ES-I3 (cell line): ENCODE measurements around the gene TENM4.

Experiments
- H3K36me3 ChIP-seq: 2 replicates; pipeline ENCODE4 v1.6.1; 2013; ENCODE audit warnings: mild to moderate bottlenecking, low read length, control low read depth, moderate library complexity; ENCODE audit not compliant: insufficient read depth
- H3K4me1 ChIP-seq: 2 replicates; pipeline ENCODE4 v1.6.1; 2013; ENCODE audit warnings: mild to moderate bottlenecking, control low read depth, low read length; ENCODE audit not compliant: insufficient read depth
- H3K9ac ChIP-seq: 2 replicates; pipeline ENCODE4 v1.6.1; 2013; ENCODE audit warnings: low read depth, mild to moderate bottlenecking, low read length, moderate library complexity
- H3K9me3 ChIP-seq: 2 replicates; pipeline ENCODE4 v1.6.1; 2013; ENCODE audit warnings: mild to moderate bottlenecking, low read length, moderate library complexity; ENCODE audit not compliant: control insufficient read depth, insufficient read depth

Gene TENM4

GRCh38 chr11:78715639-78716311 lies 725.1 kb downstream of the TENM4 start:
- Histone ChIP-seq H3K9ac (no peak overlapping the region), H3K4me1 (peaks cover 6% of the 10 kb centered on the region; the same call in 1 of the 2 replicates), H3K36me3 (no peaks in the 10 kb centered on the region), H3K9me3 (no peaks in the 10 kb centered on the region)

- no peak overlapping the region for H3K9ac ChIP-seq
- no peaks in the 10 kb centered on the region for H3K36me3 ChIP-seq
- peaks cover 6% of the 10 kb centered on the region; the same call in 1 of the 2 replicates for H3K4me1 ChIP-seq
- H3K9me3 ChIP-seq: no peaks in the 10 kb centered on the region
Observed at GRCh38 chr11:78714539-78714938, 726.3 kb downstream of the TENM4 start.

- Histone ChIP-seq H3K4me1 (peaks cover 6% of the 10 kb centered on the region; the same call in 1 of the 2 replicates), H3K36me3 (no peaks in the 10 kb centered on the region), H3K9ac (no peak overlapping the region), H3K9me3 (no peaks in the 10 kb centered on the region)
Observed at GRCh38 chr11:78711735-78712134, 729.1 kb downstream of the TENM4 start.

GRCh38 chr11:78710417-78710816 lies 730.4 kb downstream of the TENM4 start:
- no peak overlapping the region for H3K9ac ChIP-seq
- no peaks in the 10 kb centered on the region for H3K9me3 ChIP-seq
- 0 out of 2 replicates have a peak, but pooled peaks cover 4% of the 10 kb centered on the region for H3K4me1 ChIP-seq
- no peaks in the 10 kb centered on the region for H3K36me3 ChIP-seq

- no peaks in the 10 kb centered on the region for H3K36me3 ChIP-seq
- no peaks in the 10 kb centered on the region for H3K4me1 ChIP-seq
- H3K9me3 ChIP-seq: no peaks in the 10 kb centered on the region
- H3K9ac ChIP-seq: no peak overlapping the region
Observed at GRCh38 chr11:78708388-78708787, 732.4 kb downstream of the TENM4 start.

- no peak overlapping the region for H3K9ac ChIP-seq
- H3K36me3 ChIP-seq: no peaks in the 10 kb centered on the region
- no peaks in the 10 kb centered on the region for H3K4me1 ChIP-seq
- no peaks in the 10 kb centered on the region for H3K9me3 ChIP-seq
Observed at GRCh38 chr11:78706551-78706950, 734.3 kb downstream of the TENM4 start.

- Histone ChIP-seq H3K4me1 (no peaks in the 10 kb centered on the region), H3K9ac (no peak overlapping the region), H3K36me3 (no peaks in the 10 kb centered on the region), H3K9me3 (no peaks in the 10 kb centered on the region)
Observed at GRCh38 chr11:78704811-78705210, 736.0 kb downstream of the TENM4 start.

GRCh38 chr11:78699609-78700135 lies 741.2 kb downstream of the TENM4 start:
- Histone ChIP-seq H3K9ac (no peak overlapping the region), H3K4me1 (no peaks in the 10 kb centered on the region), H3K36me3 (no peaks in the 10 kb centered on the region), H3K9me3 (no peaks in the 10 kb centered on the region)

- no peaks in the 10 kb centered on the region for H3K4me1 ChIP-seq
- no peaks in the 10 kb centered on the region for H3K36me3 ChIP-seq
- H3K9ac ChIP-seq: no peak overlapping the region
- H3K9me3 ChIP-seq: no peaks in the 10 kb centered on the region
Observed at GRCh38 chr11:78698612-78699011, 742.2 kb downstream of the TENM4 start.

- H3K9ac ChIP-seq: no peak overlapping the region
- H3K36me3 ChIP-seq: no peaks in the 10 kb centered on the region
- H3K9me3 ChIP-seq: no peaks in the 10 kb centered on the region
- no peaks in the 10 kb centered on the region for H3K4me1 ChIP-seq
Observed at GRCh38 chr11:78696177-78696576, 744.7 kb downstream of the TENM4 start.

- no peaks in the 10 kb centered on the region for H3K36me3 ChIP-seq
- H3K9me3 ChIP-seq: no peaks in the 10 kb centered on the region; the same call in 1 of the 2 replicates
- no peaks in the 10 kb centered on the region for H3K4me1 ChIP-seq
- no peak overlapping the region for H3K9ac ChIP-seq
Observed at GRCh38 chr11:78694152-78694551, 746.7 kb downstream of the TENM4 start.

GRCh38 chr11:78691215-78691614 lies 749.6 kb downstream of the TENM4 start:
- Histone ChIP-seq H3K4me1 (no peaks in the 10 kb centered on the region), H3K9me3 (no peaks in the 10 kb centered on the region; the same call in 1 of the 2 replicates), H3K9ac (no peak overlapping the region), H3K36me3 (no peaks in the 10 kb centered on the region; the same call in 1 of the 2 replicates)

GRCh38 chr11:78690352-78690987 lies 750.4 kb downstream of the TENM4 start:
- H3K9me3 ChIP-seq: no peaks in the 10 kb centered on the region; the same call in 1 of the 2 replicates
- no peak overlapping the region for H3K9ac ChIP-seq
- no peaks in the 10 kb centered on the region; the same call in 1 of the 2 replicates for H3K36me3 ChIP-seq
- no peaks in the 10 kb centered on the region for H3K4me1 ChIP-seq

GRCh38 chr11:78689585-78690153 lies 751.2 kb downstream of the TENM4 start:
- Histone ChIP-seq H3K36me3 (no peaks in the 10 kb centered on the region; the same call in 1 of the 2 replicates), H3K9me3 (no peaks in the 10 kb centered on the region; the same call in 1 of the 2 replicates), H3K4me1 (no peaks in the 10 kb centered on the region), H3K9ac (no peak overlapping the region)
